Ammon's horn (tissue), 1 donor: Measurements from ENCODE around the gene ULK4.
"Not testable (repeated sequence)": the region's sequence is repeated elsewhere in the genome, so short reads cannot be mapped to it uniquely, and the experiment has no call there.

Experiments used
- DNase-seq: peaks from one replicate; pipeline ENCODE4 v3.0.0-alpha.2; 2016; ENCODE audit warnings: low spot score

ULK4 gene

DNA sequence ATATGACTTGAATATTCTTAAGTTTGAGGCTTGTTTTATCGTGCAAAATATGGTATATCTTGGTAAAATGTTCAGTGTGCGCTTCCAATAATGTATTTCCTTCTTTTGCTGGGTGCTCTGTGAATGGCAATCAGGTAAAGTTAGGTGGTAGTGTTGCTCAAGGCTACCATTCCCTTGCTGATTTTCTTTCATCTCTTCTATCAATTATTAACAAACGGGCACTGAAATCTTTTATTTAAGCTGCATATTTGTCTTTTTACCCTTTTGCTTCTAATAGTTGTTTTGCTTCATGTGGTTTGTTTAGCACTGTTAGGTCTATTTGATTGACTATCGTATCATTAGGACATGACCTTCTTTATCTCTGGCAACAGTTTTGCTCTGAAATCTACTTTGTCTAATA, 520.3 kb downstream of the ULK4 start:
- no peak for DNase-seq

DNA sequence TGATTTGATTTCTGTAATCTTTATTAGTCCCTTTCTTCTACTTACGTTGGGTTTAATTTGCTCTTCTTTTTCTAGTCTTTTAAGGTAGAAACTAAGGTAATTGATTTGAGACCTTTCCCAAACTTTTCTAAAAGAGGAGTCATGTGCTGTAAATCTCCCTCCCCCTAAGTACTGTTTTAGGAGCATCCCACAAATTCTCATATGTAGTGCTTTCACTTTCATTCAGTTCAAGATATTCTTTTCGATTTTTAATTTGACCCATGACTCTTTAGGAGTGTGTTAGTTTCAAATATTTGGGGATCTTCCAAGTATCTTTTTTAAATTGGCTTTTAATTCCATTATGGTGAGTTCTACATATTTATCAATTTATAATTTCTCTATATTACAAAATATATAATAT, 520.8 kb downstream of the ULK4 start:
- no peak for DNase-seq

DNA sequence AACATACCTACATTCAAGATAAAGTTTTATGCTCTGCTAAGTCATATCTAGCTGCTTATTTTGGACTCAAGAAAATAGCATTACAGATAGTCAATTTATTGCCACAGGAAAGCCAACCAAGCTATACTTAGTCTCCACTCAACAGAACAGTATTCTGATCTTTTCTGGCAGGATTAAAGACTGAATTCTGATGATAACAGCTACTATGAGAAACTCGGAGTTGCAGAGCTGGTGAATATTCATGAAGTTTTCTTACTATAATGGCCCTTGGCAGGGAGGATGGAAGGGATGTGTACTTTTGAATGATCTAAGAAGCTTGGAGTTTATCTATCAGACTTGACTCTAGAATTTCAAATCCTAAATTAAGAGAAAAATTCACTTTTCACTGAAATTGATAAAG, 524.9 kb downstream of the ULK4 start:
- DNase-seq, result no peak

DNA sequence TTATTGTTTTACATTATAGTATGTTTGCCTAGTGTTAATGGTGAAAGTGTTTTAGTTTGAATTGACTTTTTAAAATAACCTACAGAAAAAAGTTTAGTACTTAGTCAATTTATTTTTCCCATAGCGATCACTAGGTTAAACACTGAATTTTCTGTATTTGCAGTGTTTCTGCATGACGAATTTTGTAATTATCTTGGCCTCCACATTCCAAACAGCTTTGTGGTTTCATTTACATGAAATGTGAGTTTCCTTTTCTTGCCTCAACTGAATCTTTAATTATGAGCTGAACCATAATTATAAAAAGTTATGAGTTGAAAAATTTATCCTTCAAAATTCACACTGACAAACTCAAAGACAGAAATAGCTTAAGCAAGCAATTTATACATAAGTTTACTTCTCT, 527.1 kb downstream of the ULK4 start:
- no peak for DNase-seq

DNA sequence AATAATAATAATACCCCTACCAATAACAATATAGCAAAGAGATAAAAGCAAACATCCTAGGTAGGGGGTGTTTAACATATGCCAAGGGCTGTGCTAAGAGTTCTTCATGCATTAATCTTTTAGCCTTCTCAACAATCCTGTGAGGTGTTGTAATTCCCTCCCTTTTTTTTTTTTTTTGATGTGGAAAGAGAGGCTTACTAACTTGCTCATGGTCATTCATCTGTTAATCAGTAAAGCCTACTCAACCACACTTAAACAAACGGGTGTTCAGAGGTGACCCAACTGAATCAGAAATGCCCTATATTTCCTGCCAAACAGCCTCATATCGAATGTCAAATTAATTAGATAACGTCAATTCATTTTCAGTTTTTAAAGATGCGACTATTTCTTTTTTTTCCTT, 530.5 kb downstream of the ULK4 start:
- no peak for DNase-seq

DNA sequence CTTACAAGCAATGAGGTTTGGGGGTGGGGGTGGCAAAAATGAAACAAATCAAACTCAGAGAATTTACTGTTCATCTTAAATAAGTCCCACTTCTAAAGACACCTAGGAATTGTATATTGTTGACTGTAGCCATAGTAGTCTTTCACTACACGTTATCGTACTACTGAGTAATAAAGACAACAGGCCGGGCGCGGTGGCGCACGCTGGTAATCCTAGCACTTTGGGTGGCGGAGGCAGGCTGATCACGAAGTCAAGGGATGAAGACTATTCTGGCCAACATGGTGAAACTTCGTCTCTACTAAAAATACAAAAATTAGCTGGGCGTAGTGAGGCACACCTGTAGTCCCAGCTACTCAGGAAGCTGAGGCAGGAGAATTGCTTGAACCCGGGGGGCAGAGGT, 531.0 kb downstream of the ULK4 start:
- no peak for DNase-seq

DNA sequence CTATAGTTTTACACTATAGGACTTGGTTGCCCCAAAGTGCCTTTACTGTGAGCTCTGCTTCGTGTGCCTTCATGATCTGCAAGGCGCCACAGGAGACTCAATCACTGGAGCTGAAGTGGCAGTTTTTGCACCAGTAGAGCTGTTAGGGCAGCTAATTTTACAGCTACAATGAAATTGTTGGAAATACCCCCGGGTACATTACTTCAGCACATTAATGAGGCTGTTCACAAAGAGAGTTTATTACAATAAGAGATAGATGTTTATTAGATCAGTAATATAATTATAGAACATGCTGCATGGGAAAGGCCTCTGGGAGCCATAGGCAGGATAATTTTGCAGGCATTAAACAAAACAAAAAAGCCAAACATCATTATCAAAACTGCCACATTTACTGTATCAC, 531.5 kb downstream of the ULK4 start:
- DNase-seq, result no peak

DNA sequence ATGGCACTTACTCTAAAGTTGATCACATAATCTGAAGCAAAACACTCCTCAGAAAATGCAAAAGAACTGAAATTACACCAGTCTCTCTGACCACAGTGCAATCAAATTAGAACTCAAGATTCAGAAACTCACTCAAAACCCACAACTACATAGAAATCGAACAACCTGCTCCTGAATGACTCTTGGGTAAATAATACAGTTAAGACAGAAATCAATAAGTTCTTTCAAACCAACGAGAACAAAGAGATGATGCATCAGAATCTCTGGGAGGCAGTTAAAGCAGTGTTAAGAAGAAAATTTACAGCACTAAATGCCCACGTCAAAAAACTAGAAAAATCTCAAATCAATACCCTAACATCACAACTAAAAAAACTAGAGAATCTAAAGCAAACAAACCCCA, 535.4 kb downstream of the ULK4 start:
- DNase-seq, result no peak

DNA sequence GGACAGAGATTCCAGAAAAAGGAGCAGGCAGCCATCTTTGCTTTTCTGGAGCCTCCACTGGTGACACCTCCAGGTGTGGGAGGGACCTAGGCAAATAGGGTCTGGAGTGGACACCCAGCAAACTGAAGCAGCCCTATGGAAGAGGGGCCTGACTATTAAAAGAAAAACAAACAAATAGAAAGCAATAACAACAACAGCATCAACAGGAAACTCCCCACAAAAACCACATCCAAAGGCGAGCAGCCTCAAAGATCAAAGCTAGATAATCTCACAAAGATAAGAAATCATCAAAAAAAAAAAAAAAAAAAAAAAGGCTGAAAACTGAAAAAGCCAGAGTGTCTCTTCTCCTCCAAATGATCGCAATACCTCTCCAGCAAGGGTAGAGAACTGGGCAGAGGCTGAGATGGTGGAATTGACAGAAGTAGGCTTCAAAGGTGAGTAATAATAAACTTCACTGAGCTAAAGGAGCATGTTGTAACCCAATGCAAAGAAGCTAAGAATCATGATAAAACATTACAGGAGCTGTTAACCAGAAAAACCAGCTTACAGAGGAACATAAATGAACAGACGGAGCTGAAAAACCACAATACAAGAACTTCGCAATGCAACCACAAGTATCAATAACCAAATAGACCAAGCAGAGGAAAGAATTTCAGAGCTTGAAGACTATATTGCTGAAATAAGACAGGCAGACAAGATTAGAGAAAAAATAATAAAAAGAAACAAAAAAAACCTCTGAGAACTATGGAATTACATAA, 537.2 kb downstream of the ULK4 start:
- DNase-seq, result no peak

DNA sequence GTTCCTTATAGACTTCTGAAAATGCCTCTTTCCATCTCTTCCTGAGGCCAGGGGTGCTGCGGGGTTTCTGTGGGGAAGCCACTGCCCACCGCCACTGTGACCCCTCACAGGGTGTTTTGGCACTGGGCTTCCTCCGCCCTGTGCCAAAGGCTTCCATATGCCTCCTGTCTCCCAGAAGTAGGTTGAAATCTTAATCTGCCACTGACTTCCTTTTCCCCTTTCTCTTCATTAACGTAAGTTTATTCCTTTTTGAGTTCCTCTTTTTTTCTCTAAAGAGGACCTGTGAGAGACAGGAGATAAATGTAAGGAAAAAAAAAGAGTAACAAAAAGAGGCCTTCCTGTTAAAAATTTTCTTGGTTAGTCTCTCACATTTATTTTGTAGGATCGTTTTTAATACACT, 542.1 kb downstream of the ULK4 start:
- no peak for DNase-seq

DNA sequence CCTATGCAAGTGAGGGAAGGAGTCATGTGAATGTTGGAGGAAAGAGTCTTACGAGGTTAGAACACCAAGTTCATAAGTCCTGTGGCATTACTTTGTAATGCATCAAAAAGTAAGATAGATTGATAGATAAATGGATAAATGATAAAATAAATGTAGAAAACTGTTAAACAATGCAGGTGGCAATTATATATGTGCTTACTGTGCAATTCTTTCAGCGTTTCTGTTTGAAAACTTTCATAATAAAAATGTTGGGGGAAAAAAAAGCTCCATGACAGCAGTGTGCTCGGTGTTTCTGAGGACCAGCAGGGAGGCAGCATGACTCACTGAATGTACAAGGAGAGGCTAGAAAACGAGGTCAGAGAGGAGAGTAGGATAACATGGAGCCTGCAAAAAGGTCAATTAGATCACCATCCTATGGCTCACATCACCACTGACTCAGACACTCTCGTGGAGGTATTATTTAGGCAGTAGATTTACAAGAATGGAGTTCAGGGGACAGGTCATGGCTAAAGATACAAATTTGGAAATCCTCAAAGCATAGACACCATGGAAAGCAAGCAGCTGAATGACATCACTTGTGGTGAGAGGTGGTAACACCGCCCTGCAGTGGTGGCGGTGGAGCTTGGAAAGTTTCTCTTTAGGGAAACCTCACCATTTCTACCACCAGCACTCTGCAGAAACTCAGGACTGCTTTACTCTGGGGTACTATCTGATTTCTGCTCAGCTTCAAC, 542.8 kb downstream of the ULK4 start:
- no peak for DNase-seq

DNA sequence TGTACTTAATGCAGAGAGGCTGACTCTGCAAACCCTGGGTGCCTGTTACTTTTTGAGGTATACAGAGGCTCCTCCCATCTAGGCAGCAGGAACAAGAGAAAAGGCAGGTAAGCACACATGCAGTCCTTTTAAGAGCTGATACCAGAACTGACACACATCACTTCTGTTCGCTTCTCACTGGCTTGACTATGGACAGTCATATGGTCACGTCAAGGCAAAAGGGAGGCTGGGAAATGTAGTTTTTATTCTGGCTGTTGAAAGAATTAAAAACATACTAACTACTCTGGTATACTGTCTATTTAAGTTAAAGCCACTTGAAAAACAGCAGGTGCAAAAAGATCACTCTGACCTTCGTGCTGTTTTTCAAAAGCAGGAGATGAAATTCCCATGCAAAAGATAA, 544.3 kb downstream of the ULK4 start:
- no peak for DNase-seq

DNA sequence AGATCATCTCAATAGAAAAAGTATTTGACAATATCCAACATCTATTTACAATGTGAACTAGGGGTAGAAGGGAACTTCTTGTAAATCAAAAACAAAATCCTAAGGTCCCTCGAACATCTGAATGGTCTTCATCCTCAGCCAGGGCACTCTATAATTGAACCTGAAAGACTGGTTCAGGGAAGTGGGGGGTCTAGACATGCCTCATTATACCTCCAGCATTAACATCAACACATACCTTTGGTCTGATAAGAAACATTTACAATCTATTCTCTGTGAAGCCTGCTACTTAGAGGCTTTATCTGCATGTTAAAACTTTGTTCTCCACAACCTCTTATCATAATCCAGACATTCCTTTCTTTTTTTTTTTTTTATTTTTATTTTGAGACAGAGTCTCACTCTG, 550.8 kb downstream of the ULK4 start:
- DNase-seq, result no peak

DNA sequence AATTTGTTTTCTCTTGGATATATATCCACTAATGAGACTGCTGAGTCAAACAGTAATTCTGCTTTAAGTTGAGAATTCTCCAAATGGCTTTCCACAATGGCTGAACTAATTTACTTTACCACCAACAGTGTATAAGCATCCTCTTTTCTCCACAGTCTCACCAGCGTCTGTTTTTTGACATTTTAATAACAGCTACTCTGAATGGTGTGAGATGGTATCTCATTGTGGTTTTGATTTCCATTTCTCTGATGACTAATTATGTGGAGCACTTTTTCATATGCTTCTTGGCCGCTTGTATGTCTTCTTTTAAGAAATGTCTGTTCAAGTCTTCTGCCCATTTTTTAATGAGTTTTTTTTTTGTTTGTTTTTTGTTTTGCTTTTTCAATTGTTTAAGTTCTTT, 556.4 kb downstream of the ULK4 start:
- no peak for DNase-seq

DNA sequence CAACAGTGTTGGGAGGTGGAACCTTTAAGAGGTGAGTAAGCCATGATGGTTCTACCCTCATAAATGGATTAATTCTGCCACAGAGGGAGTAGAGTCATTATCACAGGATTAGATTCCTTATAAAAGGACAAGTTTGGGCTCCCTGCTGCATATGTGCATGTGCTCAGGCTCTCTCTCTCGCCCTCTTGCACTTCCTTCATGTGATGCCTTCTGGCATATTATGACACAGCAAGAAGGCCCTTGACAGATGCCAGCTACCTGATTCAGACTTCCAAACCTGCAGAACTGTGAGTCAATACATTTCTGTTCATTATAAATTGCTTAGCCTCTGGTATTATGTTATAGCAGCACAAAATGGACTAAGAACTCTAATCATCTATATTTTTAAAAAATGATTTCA, 557.3 kb downstream of the ULK4 start:
- no peak for DNase-seq

DNA sequence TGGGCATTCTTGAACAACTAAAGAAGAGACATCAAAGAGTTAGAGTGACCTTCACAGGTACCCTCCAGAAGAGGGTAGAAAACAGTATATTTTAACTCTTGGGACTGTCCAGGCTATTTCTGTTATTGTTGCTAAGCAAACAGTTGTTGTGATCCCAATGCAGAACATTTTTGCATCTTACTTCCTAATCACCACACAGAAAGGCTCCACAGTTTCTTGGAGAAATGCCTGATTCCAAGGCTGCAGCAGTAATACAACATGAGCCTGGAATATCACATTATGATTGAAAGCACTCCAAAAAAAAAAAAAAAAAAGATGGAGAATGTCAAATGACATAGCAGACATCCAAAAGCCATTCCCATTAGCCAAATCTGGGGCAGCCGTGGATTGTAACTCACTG, 567.0 kb downstream of the ULK4 start:
- DNase-seq, result peak; percentile 12

DNA sequence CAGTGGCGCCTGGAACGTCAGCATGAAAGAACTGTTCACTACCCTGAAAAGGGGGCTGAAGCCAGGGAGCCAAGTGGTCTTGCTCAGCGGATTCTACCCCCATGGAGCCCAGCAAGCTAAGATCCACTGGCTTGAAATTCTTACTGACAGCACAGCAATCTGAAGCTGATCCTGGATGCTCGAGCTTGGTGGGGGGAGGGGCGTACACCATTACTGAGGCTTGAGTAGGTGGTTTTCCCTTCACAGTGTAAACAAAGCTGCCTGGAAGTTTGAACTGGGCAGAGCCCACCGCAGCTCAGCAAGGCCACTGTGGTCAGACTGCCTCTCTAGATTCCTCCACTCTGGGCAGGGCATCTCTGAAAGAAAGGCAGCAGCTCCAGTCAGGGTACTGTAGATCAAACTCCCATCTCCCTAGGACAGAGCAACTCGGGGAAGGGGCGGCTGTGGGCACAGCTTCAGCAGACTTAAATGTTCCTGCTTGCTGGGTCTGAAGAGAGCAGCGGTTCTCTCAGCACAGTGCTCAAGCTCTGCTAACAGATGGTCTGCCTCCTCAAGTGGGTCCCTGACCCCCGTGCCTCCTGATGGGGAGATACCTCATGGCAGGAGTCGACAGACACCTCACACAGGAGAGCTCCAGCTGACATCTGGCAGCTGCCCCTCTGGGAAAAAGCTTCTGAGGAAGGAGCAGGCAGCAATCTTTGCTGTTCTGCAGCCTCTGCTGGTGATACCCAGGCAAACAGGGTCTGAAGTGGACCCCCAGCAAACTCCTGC, 591.0 kb downstream of the ULK4 start:
- DNase-seq, result not testable (repeated sequence)

DNA sequence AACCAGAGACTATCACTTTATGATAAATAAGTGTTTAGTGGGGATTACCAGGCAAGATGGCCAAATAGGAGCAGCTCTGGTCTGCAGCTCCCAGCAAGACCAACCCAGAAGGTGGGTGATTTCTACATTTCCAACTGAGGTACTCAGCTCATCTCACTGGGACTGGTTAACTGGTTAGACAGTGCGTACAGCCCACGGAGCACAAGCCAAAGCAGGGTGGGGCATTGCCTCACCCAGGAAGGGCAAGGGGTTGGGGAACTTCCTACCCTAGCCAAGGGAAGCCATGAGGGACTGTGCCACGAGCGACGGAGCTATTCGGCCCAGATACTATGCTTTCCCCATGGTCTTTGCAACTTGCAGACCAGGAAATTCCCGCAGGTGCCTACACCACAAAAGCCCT, 591.6 kb downstream of the ULK4 start:
- no peak for DNase-seq

DNA sequence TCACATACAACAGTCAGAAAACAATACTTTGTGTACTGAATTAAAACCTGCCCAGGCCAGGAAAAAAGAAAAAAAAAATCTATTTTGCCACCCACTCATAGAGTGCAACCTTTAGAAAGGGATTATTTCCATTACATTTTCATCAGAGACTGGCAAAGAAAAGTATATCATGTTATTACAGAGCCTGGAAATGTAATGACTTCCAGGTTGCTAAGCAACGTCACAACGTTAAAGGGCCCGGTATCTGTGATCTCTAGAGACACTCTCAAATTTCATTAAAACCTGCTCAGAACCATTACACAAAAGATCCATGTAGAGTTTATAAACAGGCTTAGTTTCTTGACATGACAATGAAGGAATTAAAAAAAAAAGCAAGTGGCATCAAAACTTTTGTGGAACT, 592.1 kb downstream of the ULK4 start:
- DNase-seq, result no peak

DNA sequence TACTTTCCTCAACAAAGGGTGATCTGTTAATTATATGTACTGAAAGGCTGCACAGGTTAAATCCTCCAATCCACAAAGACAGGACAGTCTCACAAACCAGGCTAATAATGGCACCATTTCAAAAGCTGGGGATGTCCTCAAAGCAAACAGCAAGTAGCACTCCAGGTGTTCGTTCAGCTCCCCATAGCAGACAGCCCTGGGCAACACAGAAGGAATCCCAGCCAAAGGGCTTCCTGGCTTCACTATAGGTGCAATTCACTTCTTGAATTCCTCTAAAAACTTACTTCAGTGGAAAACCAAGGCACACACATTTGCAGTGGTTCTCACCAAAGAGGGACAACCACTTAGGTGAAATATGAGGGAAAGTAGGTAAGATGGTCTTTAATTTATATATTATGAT, 595.9 kb downstream of the ULK4 start:
- DNase-seq, result no peak

DNA sequence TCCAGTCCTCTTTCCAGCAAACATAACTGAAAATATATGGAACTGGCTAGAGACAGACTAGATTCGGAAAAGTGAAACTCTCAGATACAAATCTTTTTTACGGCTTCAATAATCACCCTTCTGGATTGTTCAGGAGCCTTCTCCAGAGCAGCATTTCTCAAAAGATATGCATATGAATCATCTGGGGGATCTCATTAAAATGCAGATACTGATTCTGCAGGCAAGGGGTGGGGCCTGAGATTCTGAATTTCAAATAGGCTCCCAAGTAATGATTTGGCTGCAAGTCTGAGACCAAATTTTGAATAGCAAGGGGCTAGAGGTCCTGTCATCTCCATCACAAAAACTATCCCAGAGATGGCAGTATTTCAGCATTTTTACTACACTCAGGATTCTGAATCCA, 597.2 kb downstream of the ULK4 start:
- DNase-seq, result no peak

DNA sequence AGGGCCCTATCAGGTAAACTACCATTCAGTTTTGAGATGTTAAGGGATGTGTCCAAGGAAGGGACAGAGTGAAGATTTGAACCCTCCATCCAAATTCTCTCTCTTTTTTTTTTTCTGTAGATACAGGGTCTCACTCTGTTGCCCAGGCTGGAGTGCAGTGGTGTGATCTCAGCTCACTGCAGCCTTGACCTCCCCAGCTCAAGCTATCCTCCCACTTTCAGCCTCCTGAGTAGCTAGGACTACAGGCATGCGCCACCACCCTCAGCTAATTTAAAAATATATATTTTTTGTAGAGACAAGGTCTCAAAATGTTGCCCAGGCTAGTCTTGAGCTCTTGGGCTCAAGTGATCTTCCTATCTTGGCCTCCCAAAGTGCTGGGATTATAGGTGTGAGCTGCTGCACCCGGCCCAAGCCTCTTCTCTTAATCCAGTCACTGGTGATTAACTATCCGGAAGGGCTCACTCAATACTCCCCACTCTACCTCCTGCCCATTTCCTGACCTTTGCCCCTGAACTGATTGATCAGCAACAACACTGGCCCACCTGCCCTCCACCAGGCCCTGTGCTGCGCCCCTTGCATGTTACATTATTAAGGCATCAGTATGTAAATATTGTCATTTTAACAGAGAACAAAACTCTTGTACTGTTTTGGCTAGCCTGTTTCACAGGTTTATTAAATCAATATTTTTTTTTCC, 597.9 kb downstream of the ULK4 start:
- DNase-seq, result no peak
